ENCODE measurements around the gene VAV2. TPM values are rescaled to one million over a fixed set of nuclear protein-coding genes. Genes with fewer than 3 reads are reported as not detected.

VAV2 gene
- total RNA-seq, 1 experiment from 2014 or later, result 9.7 TPM

- ATAC-seq (no peak), DNase-seq (no peak)
- ChIA-PET POLR2A (ENCODE audit: unreplicated experiment) (no interaction called here), CTCF (no interaction called here)
- H3K4me3 ChIP-seq (ENCODE audit: low read length), result no peak overlapping the region
- intact Hi-C loops (cut with micrococcal nuclease), result no loop called here
- no peak overlapping the region for H3K9ac ChIP-seq (ENCODE audit: low read length)
- no peaks in the 10 kb centered on the region for H3K27me3 ChIP-seq (ENCODE audit: low read length)
- no peaks in the 10 kb centered on the region for H3K4me1 ChIP-seq (ENCODE audit: insufficient read depth, low read length)
- no peak overlapping the region for H2AFZ ChIP-seq (ENCODE audit: low read length)
- H3K9me2 ChIP-seq (replicated peaks; ENCODE audit: low read length), result no peaks in the 10 kb centered on the region
- H3K79me2 ChIP-seq (ENCODE audit: low read length), result no peaks in the 10 kb centered on the region
- no peaks in the 10 kb centered on the region for H3K9me3 ChIP-seq (ENCODE audit: low read length)
- peaks cover under 1% of the 10 kb centered on the region; the same call in 1 of the 2 replicates for H3K36me3 ChIP-seq (ENCODE audit: low read depth, low read length)
- H4K20me1 ChIP-seq (ENCODE audit: low read length), result no peaks in the 10 kb centered on the region
- TF ChIP-seq EZH2 (IDR thresholded peaks at IDR 0.05; ENCODE audit: low read length, unreplicated experiment) (no peak), CTCF (conservative IDR thresholded peaks at IDR 0.05; ENCODE audit: low read depth, low read length) (no peak), EZH2phosphoT487 (IDR thresholded peaks at IDR 0.05; ENCODE audit: borderline replicate concordance, low read length) (no peak)
- H3K4me2 ChIP-seq (ENCODE audit: low read length), result no peak overlapping the region
- H3F3A ChIP-seq (ENCODE audit: low read length, unreplicated experiment), result no peaks in the 10 kb centered on the region
- no TSS peak for BruUV-seq (replicated peaks)
- no peak overlapping the region for H3K27ac ChIP-seq (ENCODE audit: low read length)
Measured at GRCh38 chr9:133761641-133762248, 230.4 kb downstream of the VAV2 start.

DNA sequence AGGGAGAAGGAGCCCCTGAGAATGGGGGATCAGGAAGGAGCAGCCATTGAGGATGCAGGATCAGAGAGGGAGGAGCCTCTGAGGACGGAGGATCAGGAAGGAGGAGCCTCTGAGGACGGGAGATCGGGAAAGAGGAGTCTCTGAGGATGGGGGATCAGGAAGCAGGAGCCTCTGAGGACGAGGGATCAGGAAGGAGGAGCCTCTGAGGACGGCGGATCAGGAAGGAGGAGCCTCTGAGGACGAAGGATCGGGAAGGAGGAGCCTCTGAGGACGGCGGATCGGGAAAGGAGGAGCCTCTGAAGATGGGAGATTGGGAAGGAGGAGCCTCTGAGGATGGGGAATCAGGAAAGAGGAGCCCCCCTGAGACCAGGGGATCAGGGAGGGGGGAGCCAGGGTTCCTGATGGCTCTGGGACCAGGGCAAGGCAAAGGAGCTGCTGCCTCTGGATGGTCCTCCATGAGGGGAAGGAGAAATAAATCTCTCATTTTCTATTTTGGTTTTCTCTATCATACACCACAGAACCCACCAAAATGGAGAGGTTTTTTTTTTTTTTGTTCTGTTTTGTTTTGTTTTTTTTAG, 231.3 kb downstream of the VAV2 start:
- Histone ChIP-seq H3K27me3 (ENCODE audit: low read length) (no peaks in the 10 kb centered on the region), H3K9me3 (ENCODE audit: low read length) (no peaks in the 10 kb centered on the region), H3F3A (ENCODE audit: low read length, unreplicated experiment) (no peaks in the 10 kb centered on the region), H3K4me1 (ENCODE audit: insufficient read depth, low read length) (no peaks in the 10 kb centered on the region), H3K27ac (ENCODE audit: low read length) (no peak overlapping the region), H2AFZ (ENCODE audit: low read length) (no peak overlapping the region), H3K4me2 (ENCODE audit: low read length) (no peak overlapping the region), H3K79me2 (ENCODE audit: low read length) (no peaks in the 10 kb centered on the region), H4K20me1 (ENCODE audit: low read length) (no peaks in the 10 kb centered on the region), H3K36me3 (ENCODE audit: low read depth, low read length) (no peaks in the 10 kb centered on the region), H3K4me3 (ENCODE audit: low read length) (no peak overlapping the region), H3K9ac (ENCODE audit: low read length) (no peak overlapping the region), H3K9me2 (replicated peaks; ENCODE audit: low read length) (no peaks in the 10 kb centered on the region)
- ChIA-PET POLR2A (ENCODE audit: unreplicated experiment) (no interaction called here), CTCF (no interaction called here)
- BruUV-seq (replicated peaks), result no TSS peak
- no peak for ATAC-seq
- intact Hi-C loops (cut with micrococcal nuclease), result no loop called here
- DNase-seq, result no peak
- TF ChIP-seq CTCF (conservative IDR thresholded peaks at IDR 0.05; ENCODE audit: low read depth, low read length), result no peak

- ChIA-PET POLR2A (ENCODE audit: unreplicated experiment) (no interaction called here), CTCF (no interaction called here)
- Histone ChIP-seq H3K79me2 (ENCODE audit: low read length) (no peaks in the 10 kb centered on the region), H3K4me3 (ENCODE audit: low read length) (no peak overlapping the region), H3K4me2 (ENCODE audit: low read length) (no peak overlapping the region), H4K20me1 (ENCODE audit: low read length) (no peaks in the 10 kb centered on the region), H3K9me3 (ENCODE audit: low read length) (no peaks in the 10 kb centered on the region), H3K9me2 (replicated peaks; ENCODE audit: low read length) (no peaks in the 10 kb centered on the region), H3K9ac (ENCODE audit: low read length) (no peak overlapping the region), H2AFZ (ENCODE audit: low read length) (no peak overlapping the region), H3K36me3 (ENCODE audit: low read depth, low read length) (no peaks in the 10 kb centered on the region), H3F3A (ENCODE audit: low read length, unreplicated experiment) (no peaks in the 10 kb centered on the region), H3K4me1 (ENCODE audit: insufficient read depth, low read length) (no peaks in the 10 kb centered on the region), H3K27me3 (ENCODE audit: low read length) (no peaks in the 10 kb centered on the region), H3K27ac (ENCODE audit: low read length) (no peak overlapping the region)
- BruUV-seq (replicated peaks), result no TSS peak
- intact Hi-C loops (cut with micrococcal nuclease), result no loop called here
- TF ChIP-seq EZH2 (IDR thresholded peaks at IDR 0.05; ENCODE audit: low read length, unreplicated experiment) (no peak), CTCF (conservative IDR thresholded peaks at IDR 0.05; ENCODE audit: low read depth, low read length) (no peak), EZH2phosphoT487 (IDR thresholded peaks at IDR 0.05; ENCODE audit: borderline replicate concordance, low read length) (no peak)
- DNase-seq (no peak), ATAC-seq (no peak)
Measured at GRCh38 chr9:133759946-133760345, 232.2 kb downstream of the VAV2 start.
